Mesodermal cell (in vitro differentiated cells): ENCODE data around the gene SIAE.

ENCODE experiments used
- H3K27ac ChIP-seq: 2 replicates; pipeline ENCODE4 v1.7.0; 2013; ENCODE audit warnings: mild to moderate bottlenecking, low read depth, low read length, moderate library complexity; ENCODE audit not compliant: severe bottlenecking
- H3K36me3 ChIP-seq: 2 replicates; pipeline ENCODE4 v1.7.1; 2013; ENCODE audit warnings: mild to moderate bottlenecking, low read length, moderate library complexity; ENCODE audit not compliant: control insufficient read depth, insufficient read depth
- H3K4me1 ChIP-seq: one replicate; pipeline ENCODE4 v1.7.1; 2013; ENCODE audit warnings: mild to moderate bottlenecking, low read length; ENCODE audit not compliant: insufficient read depth, control insufficient read depth, poor library complexity, severe bottlenecking
- H3K4me3 ChIP-seq: 2 replicates; pipeline ENCODE4 v1.7.0; 2013; ENCODE audit warnings: low read length, control low read depth, mild to moderate bottlenecking; ENCODE audit not compliant: insufficient read depth, poor library complexity, severe bottlenecking; ENCODE audit errors: extremely low read depth
- H3K9me3 ChIP-seq: 2 replicates; pipeline ENCODE4 v1.7.1; 2013; ENCODE audit warnings: mild to moderate bottlenecking, low read length, moderate library complexity; ENCODE audit not compliant: control insufficient read depth
- WGBS, 2 experiments: methylation state at CpG; one replicate each; pipeline ENCODE4 v1.1.5; 2013; ENCODE audit warnings: missing lambda C conversion rate in 2 of 2; ENCODE audit not compliant: insufficient coverage in 2 of 2; 5-methylcytosine and 5-hydroxymethylcytosine counted together

SIAE gene

GRCh38 chr11:124667601-124668000 lies 5.9 kb downstream of the SIAE start:
- Histone ChIP-seq H3K9me3 (no peaks in the 10 kb centered on the region), H3K36me3 (no peaks in the 10 kb centered on the region), H3K27ac (no peak overlapping the region), H3K4me1 (no peaks in the 10 kb centered on the region), H3K4me3 (no peak overlapping the region)
- WGBS, 2 experiments: 90 to 91% methylated on average over 3 of the region's 3 CpGs

- H3K27ac ChIP-seq: no peak overlapping the region
- no peak overlapping the region for H3K4me3 ChIP-seq
- no peaks in the 10 kb centered on the region for H3K36me3 ChIP-seq
- 100% methylated on average over 1 of the region's 2 CpGs; no CpG with 5 or more reads in 1 of the 2 experiments for WGBS, 2 experiments
- H3K4me1 ChIP-seq: no peaks in the 10 kb centered on the region
- no peaks in the 10 kb centered on the region for H3K9me3 ChIP-seq
Observed at GRCh38 chr11:124663861-124664260, 9.7 kb downstream of the SIAE start.

GRCh38 chr11:124662106-124662505 lies 11.4 kb downstream of the SIAE start:
- H3K36me3 ChIP-seq: no peaks in the 10 kb centered on the region
- no peak overlapping the region for H3K4me3 ChIP-seq
- no peak overlapping the region for H3K27ac ChIP-seq
- H3K4me1 ChIP-seq: no peaks in the 10 kb centered on the region
- 81 to 91% methylated on average over 3 to 4 of the region's 4 CpGs for WGBS, 2 experiments
- no peaks in the 10 kb centered on the region for H3K9me3 ChIP-seq

- H3K4me1 ChIP-seq: no peaks in the 10 kb centered on the region
- no peak overlapping the region for H3K27ac ChIP-seq
- no peaks in the 10 kb centered on the region for H3K36me3 ChIP-seq
- no peaks in the 10 kb centered on the region for H3K9me3 ChIP-seq
- H3K4me3 ChIP-seq: no peak overlapping the region
Observed at GRCh38 chr11:124661553-124661952, 12.0 kb downstream of the SIAE start.

GRCh38 chr11:124658986-124659385 lies 14.6 kb downstream of the SIAE start:
- Histone ChIP-seq H3K4me1 (no peaks in the 10 kb centered on the region), H3K4me3 (no peak overlapping the region), H3K36me3 (no peaks in the 10 kb centered on the region), H3K27ac (no peak overlapping the region), H3K9me3 (no peaks in the 10 kb centered on the region)
- 86 to 100% methylated on average over 1 of the region's 1 CpG for WGBS, 2 experiments

GRCh38 chr11:124658501-124658900 lies 15.0 kb downstream of the SIAE start:
- no peak overlapping the region for H3K27ac ChIP-seq
- H3K36me3 ChIP-seq: no peaks in the 10 kb centered on the region
- no peak overlapping the region for H3K4me3 ChIP-seq
- H3K9me3 ChIP-seq: no peaks in the 10 kb centered on the region
- no peaks in the 10 kb centered on the region for H3K4me1 ChIP-seq
- 80% methylated on average over 2 of the region's 3 CpGs; no CpG with 5 or more reads in 1 of the 2 experiments for WGBS, 2 experiments

GRCh38 chr11:124657904-124658303 lies 15.6 kb downstream of the SIAE start:
- H3K4me3 ChIP-seq: no peak overlapping the region
- no peak overlapping the region for H3K27ac ChIP-seq
- no peaks in the 10 kb centered on the region for H3K36me3 ChIP-seq
- no CpG with 5 or more reads among the region's 5 CpGs for WGBS, 2 experiments
- H3K9me3 ChIP-seq: no peaks in the 10 kb centered on the region
- H3K4me1 ChIP-seq: no peaks in the 10 kb centered on the region

GRCh38 chr11:124656774-124657630 lies 16.5 kb downstream of the SIAE start:
- no peak overlapping the region for H3K4me3 ChIP-seq
- no peak overlapping the region for H3K27ac ChIP-seq
- no peaks in the 10 kb centered on the region for H3K36me3 ChIP-seq
- no peaks in the 10 kb centered on the region for H3K9me3 ChIP-seq
- 29 to 35% methylated on average over 9 to 13 of the region's 16 CpGs for WGBS, 2 experiments
- H3K4me1 ChIP-seq: no peaks in the 10 kb centered on the region

GRCh38 chr11:124648610-124649009 lies 24.9 kb downstream of the SIAE start:
- Histone ChIP-seq H3K4me1 (no peaks in the 10 kb centered on the region), H3K9me3 (no peaks in the 10 kb centered on the region), H3K4me3 (no peak overlapping the region), H3K27ac (no peak overlapping the region), H3K36me3 (no peaks in the 10 kb centered on the region)
- 85 to 92% methylated on average over 4 to 5 of the region's 6 CpGs for WGBS, 2 experiments

- Histone ChIP-seq H3K9me3 (no peaks in the 10 kb centered on the region), H3K4me3 (no peak overlapping the region), H3K4me1 (no peaks in the 10 kb centered on the region), H3K36me3 (no peaks in the 10 kb centered on the region), H3K27ac (no peak overlapping the region)
- WGBS, 2 experiments: 100% methylated on average over 1 of the region's 3 CpGs; no CpG with 5 or more reads in 1 of the 2 experiments
Observed at GRCh38 chr11:124646148-124646547, 27.4 kb downstream of the SIAE start.
